CD1c-positive myeloid dendritic cell (primary cell): Measurements from ENCODE around the gene AMMECR1L.
A peak's percentile ranks its signal among the peaks of the same experiment; 100 is the strongest.
"Not testable (repeated sequence)": the region's sequence is repeated elsewhere in the genome, so short reads cannot be mapped to it uniquely, and the experiment has no call there.

Experiments used
- DNase-seq: peaks from one replicate; pipeline ENCODE4 v3.0.0-alpha.2; 2016; ENCODE audit errors: extremely low spot score

Gene AMMECR1L

DNA sequence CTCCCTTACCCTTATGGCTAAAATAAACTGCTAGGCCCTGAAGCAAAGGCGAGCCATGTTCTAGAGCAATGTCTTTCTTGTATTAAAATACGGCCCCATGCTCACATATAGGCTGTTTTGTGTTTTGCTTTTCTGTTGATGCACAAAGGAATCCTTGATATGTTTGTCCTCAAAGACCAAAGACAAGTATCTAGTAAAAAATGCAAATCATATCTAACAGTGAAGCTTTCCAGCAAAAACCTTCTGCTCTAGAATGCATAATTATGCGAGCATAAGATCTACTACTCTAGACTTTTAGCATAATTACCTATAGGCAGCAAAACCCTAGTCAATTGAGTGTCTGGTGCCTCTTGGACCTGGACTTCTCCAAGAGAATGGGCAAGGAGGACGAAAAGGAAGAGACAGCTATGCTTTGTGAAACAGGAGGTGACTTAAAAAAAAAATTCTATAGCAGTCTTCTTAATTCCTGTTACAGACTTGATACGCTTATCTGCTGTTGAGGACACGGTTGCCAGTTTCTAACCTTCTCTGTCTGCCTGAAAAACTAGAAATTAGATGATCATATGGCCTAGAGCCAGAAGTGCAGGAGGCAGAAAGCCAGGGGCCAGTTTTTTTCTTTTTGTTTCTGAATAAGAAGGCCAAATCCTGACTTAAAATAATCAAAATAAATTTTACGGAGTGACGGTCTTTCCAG lies 1.5 kb upstream of the AMMECR1L start:
- no peak for DNase-seq

- not testable (repeated sequence) for DNase-seq
Observed at GRCh38 chr2:127886593-127886935, 808 bp upstream of the AMMECR1L start.

- DNase-seq, result not testable (repeated sequence)
Observed at GRCh38 chr2:127884861-127885740, 655 bp downstream of the AMMECR1L start.

DNA sequence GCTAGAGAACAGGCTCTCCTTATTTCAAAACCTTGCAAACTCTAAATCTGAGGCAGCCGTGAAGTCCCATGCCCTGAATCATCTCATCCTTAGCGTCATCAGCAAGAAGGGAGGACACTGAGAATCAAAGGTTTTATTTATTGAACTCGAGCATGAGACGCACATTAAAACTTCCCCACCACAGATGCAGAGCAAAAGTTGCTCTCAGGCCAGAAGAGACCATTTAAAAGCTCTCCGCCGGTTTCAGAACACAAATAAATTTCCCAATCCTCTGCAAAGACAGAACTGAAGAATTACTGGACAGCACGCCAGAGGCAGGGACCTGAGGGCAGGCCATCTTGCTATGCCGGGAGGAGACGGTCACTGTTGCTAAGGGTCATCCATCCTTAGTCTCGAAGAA lies 1.3 kb downstream of the AMMECR1L start:
- DNase-seq, result no peak

DNA sequence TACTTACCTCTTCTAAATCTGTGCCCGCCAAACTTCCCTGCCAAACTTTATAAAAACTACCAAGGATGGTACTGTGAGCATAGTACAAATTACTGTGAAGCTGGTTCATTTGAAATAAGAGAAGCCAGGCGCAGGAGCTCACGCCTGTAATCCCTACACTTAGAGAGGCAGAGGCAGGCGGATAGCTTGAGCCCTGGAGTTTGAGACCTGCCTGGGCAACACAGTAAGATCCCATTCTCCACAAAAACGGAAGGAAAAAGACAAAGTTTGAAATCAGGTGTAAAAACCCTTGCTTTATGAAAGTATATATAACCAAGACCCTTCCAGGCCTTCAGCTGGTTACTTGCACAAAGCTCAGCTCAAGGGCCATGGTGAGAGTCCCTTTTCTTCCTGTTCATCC lies 5.9 kb downstream of the AMMECR1L start:
- DNase-seq, result no peak

GRCh38 chr2:127877626-127878025 lies 8.1 kb downstream of the AMMECR1L start:
- no peak for DNase-seq

DNA sequence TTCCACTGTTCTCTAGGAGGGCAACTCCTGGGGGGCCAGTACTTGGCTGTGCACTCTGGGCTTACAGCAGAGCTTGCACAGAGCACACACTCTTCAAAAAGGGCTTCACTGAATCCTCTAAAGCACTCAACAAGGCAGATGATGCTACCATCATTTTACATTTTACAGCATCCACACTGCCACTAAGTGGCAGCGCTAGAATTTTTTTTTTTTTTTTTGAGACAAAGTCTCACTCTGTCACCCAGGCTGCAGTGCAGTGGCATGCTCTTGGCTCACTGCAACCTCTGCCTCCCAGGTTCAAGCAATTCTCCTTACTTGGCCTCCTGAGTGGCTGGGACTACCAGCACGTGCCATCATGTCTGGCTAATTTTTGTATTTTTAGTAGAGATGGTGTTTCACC lies 8.6 kb downstream of the AMMECR1L start:
- DNase-seq, result no peak

DNA sequence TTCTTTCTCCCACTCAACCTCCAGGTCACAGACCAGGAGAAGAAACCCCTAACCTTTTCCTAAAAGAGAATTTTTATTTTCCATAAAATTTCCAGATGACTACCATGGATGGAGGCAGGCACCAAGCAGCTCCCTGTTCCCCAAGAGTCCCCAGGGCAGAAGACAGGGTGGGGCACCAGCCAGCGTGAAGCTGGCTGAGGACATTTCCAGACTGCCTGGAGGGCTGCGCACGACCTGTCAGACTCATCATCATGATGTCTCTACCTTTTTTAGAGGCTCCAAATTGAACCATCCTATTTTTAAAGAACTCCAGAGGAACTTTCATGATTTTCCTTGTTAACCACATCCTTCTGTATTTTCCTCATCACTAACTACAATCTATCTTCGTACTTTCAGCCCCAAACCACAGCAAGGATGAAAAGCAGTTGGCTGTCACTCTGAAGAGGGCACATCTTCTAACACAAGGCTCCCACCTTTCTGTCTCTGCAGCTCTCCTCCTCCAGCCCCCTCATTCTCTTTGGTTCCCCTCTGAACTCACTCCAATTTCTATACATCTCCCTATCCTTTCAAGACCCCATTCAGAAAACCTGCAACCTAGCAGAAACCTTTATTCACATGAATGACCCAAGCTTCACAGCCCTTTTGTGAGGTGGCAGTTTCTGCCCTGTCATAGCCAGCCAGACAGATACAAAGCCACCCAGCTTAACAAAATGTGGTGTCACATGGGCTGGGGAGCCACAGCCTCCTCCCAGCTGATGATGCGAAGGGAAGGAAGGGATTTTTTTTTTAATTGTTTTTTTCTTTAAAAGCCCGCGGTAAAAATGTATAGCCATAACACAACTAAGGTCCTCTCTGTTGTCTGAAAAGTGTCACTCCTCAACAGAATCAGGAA lies 11.1 kb downstream of the AMMECR1L start:
- no peak for DNase-seq

GRCh38 chr2:127873707-127874303 lies 12.0 kb downstream of the AMMECR1L start:
- DNase-seq, result no peak

GRCh38 chr2:127872354-127872753 lies 13.4 kb downstream of the AMMECR1L start:
- no peak for DNase-seq

- DNase-seq, result no peak
Observed at GRCh38 chr2:127865926-127866325, 19.8 kb downstream of the AMMECR1L start.

GRCh38 chr2:127864877-127865276 lies 20.9 kb downstream of the AMMECR1L start:
- DNase-seq, result no peak

GRCh38 chr2:127862228-127862627 lies 23.5 kb downstream of the AMMECR1L start:
- no peak for DNase-seq

DNA sequence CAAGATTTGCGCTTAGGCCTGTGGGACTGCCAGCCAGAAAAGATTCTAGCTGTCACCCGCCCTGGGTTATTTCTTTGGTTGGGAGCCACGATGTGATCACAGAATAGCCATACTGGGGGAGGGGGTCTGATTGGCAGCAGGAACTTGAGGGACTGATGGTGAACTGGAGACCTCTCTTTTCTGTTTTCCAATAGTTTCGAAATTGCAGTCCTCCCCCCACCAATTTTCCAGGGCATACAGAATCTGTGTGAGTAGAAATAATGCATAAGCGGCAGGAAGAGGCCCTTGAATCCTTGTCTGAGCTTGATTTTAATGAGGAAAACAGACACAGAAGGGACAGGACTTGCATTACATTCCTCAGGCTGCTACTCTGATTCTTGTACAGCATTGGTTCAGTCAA lies 25.6 kb downstream of the AMMECR1L start:
- DNase-seq, result no peak

GRCh38 chr2:127859712-127860085 lies 26.1 kb downstream of the AMMECR1L start:
- peak; percentile 49 for DNase-seq

DNA sequence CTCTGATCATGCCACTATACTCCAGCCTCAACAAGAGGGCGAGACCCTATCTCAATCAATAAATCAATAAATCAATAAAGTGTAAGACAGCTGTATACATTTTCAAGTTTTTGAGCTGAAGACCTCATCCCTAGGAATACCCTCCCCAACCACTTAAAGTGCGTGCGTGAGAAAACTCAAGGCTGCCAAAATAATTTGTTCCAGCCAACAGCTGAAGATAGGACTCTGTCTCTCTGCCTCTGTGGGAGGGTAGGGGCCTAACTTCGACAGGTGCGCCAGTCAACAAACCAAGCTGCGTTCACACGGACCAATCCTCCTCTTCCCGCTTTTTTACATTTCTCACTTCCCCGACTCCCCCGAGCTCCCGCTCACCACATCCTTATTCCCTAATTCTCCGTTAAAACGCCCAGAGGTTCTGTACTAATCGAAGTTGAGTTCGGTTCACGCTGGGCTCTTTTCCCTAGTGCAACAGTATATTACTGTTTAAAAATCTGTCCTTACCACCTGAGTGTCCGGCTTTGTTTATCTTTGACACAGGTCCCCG lies 28.4 kb downstream of the AMMECR1L start:
- peak; percentile 56 for DNase-seq

GRCh38 chr2:127853671-127854070 lies 32.1 kb downstream of the AMMECR1L start:
- no peak for DNase-seq

DNA sequence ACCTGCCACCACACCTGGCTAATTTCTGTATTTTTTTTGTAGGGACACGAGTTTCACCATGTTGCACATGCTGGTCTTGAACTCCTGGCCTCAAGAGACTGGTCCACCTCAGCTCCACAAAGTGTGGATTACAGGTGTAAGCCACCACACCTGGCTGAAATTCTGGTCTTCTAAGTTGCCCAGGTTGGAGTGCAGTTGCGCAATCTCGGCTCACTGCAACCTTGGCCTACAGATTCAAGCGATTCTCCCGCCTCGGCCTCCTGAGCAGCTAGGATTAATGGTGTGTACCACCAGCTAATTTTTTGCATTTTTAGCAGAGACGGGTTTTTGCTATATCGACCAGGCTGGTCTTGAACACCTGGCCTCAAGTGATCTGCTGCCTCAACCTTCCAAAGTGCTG lies 33.4 kb downstream of the AMMECR1L start:
- DNase-seq, result no peak

- DNase-seq, result no peak
Observed at GRCh38 chr2:127847931-127848330, 37.8 kb downstream of the AMMECR1L start.

DNA sequence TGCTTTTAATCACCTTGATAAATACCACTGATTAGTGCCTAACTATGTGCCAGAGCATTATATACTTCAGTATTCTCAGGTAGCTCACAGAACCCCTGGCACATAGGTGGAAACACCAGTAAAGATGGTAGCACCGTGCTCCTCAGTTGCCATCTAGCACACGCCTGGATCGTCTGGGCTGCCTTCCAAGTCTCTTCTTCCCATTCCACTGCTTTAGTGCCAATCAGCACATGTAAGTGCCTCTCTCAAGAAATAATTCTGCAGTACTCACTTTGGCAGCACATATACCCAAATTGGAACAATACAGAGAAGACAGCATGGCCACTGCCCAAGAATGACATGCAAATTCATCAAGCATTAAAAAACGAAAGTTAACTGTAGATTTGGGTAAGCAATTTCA lies 40.8 kb downstream of the AMMECR1L start:
- no peak for DNase-seq

GRCh38 chr2:127843677-127844076 lies 42.1 kb downstream of the AMMECR1L start:
- no peak for DNase-seq
